ENCODE measurements around the gene TRUB1. TPM values are rescaled to one million over a fixed set of nuclear protein-coding genes. Genes with fewer than 3 reads are reported as not detected.
"Not testable (repeated sequence)": the region's sequence is repeated elsewhere in the genome, so short reads cannot be mapped to it uniquely, and the experiment has no call there.

The TRUB1 gene
- total RNA-seq, 1 experiment from 2014 or later, result 30.9 TPM

- Mint-ChIP-seq H3K27ac (ENCODE audit: unreplicated experiment) (no peak overlapping the region), H3K4me3 (ENCODE audit: low read depth, unreplicated experiment) (no peak overlapping the region), H3K9me3 (ENCODE audit: low read depth, unreplicated experiment) (peaks cover 9% of the 10 kb centered on the region), H3K4me1 (ENCODE audit: low read depth, unreplicated experiment) (no peaks in the 10 kb centered on the region), H3K36me3 (ENCODE audit: insufficient read depth, unreplicated experiment) (no peaks in the 10 kb centered on the region), H3K27me3 (ENCODE audit: unreplicated experiment) (no peaks in the 10 kb centered on the region)
- CTCF ChIA-PET, result no interaction called here
- no peak for DNase-seq
- TF ChIP-seq CTCF (IDR thresholded peaks at IDR 0.05; ENCODE audit: unreplicated experiment), result no peak
- BruUV-seq (replicated peaks), result no TSS peak
- intact Hi-C loops (cut with micrococcal nuclease; ENCODE audit: unreplicated experiment), result no loop called here
Observed at GRCh38 chr10:114931072-114931679, 6.8 kb upstream of the TRUB1 start.

GRCh38 chr10:114932225-114932624 lies 5.8 kb upstream of the TRUB1 start:
- H3K4me1 Mint-ChIP-seq (ENCODE audit: low read depth, unreplicated experiment), result no peaks in the 10 kb centered on the region
- intact Hi-C loops (cut with micrococcal nuclease; ENCODE audit: unreplicated experiment), result no loop called here
- TF ChIP-seq CTCF (IDR thresholded peaks at IDR 0.05; ENCODE audit: unreplicated experiment), result no peak
- no peak overlapping the region for H3K4me3 Mint-ChIP-seq (ENCODE audit: low read depth, unreplicated experiment)
- H3K36me3 Mint-ChIP-seq (ENCODE audit: insufficient read depth, unreplicated experiment), result no peaks in the 10 kb centered on the region
- no TSS peak for BruUV-seq (replicated peaks)
- CTCF ChIA-PET, result no interaction called here
- DNase-seq, result no peak
- H3K27me3 Mint-ChIP-seq (ENCODE audit: unreplicated experiment), result no peaks in the 10 kb centered on the region
- H3K9me3 Mint-ChIP-seq (ENCODE audit: low read depth, unreplicated experiment), result peaks cover 9% of the 10 kb centered on the region
- H3K27ac Mint-ChIP-seq (ENCODE audit: unreplicated experiment), result no peak overlapping the region

- H3K27me3 Mint-ChIP-seq (ENCODE audit: unreplicated experiment), result no peaks in the 10 kb centered on the region
- no peak overlapping the region for H3K27ac Mint-ChIP-seq (ENCODE audit: unreplicated experiment)
- no peak for DNase-seq
- no TSS peak for BruUV-seq (replicated peaks)
- TF ChIP-seq CTCF (IDR thresholded peaks at IDR 0.05; ENCODE audit: unreplicated experiment), result no peak
- H3K4me1 Mint-ChIP-seq (ENCODE audit: low read depth, unreplicated experiment), result no peaks in the 10 kb centered on the region
- H3K36me3 Mint-ChIP-seq (ENCODE audit: insufficient read depth, unreplicated experiment), result peaks cover under 1% of the 10 kb centered on the region
- no peak overlapping the region for H3K4me3 Mint-ChIP-seq (ENCODE audit: low read depth, unreplicated experiment)
- CTCF ChIA-PET, result no interaction called here
- peaks cover 9% of the 10 kb centered on the region for H3K9me3 Mint-ChIP-seq (ENCODE audit: low read depth, unreplicated experiment)
- intact Hi-C loops (cut with micrococcal nuclease; ENCODE audit: unreplicated experiment), result no loop called here
Observed at GRCh38 chr10:114932945-114933344, 5.0 kb upstream of the TRUB1 start.

- Mint-ChIP-seq H3K9me3 (ENCODE audit: low read depth, unreplicated experiment) (peaks cover 9% of the 10 kb centered on the region), H3K27ac (ENCODE audit: unreplicated experiment) (no peak overlapping the region), H3K27me3 (ENCODE audit: unreplicated experiment) (no peaks in the 10 kb centered on the region), H3K4me3 (ENCODE audit: low read depth, unreplicated experiment) (no peak overlapping the region), H3K36me3 (ENCODE audit: insufficient read depth, unreplicated experiment) (peaks cover 7% of the 10 kb centered on the region), H3K4me1 (ENCODE audit: low read depth, unreplicated experiment) (no peaks in the 10 kb centered on the region)
- CTCF ChIA-PET, result no interaction called here
- DNase-seq, result no peak
- TF ChIP-seq CTCF (IDR thresholded peaks at IDR 0.05; ENCODE audit: unreplicated experiment), result no peak
- no TSS peak for BruUV-seq (replicated peaks)
- intact Hi-C loops (cut with micrococcal nuclease; ENCODE audit: unreplicated experiment), result no loop called here
Observed at GRCh38 chr10:114933588-114933987, 4.4 kb upstream of the TRUB1 start.

- intact Hi-C loops (cut with micrococcal nuclease; ENCODE audit: unreplicated experiment), result not testable (repeated sequence)
Observed at GRCh38 chr10:114933995-114934394, 4.0 kb upstream of the TRUB1 start.

More at GRCh38 chr10:114933995-114934394, 4.0 kb upstream of the TRUB1 start:
- H3K36me3 Mint-ChIP-seq (ENCODE audit: insufficient read depth, unreplicated experiment); BruUV-seq (replicated peaks); H3K27ac Mint-ChIP-seq (ENCODE audit: unreplicated experiment); H3K4me1 Mint-ChIP-seq (ENCODE audit: low read depth, unreplicated experiment); DNase-seq; H3K4me3 Mint-ChIP-seq (ENCODE audit: low read depth, unreplicated experiment); CTCF ChIA-PET; H3K9me3 Mint-ChIP-seq (ENCODE audit: low read depth, unreplicated experiment); H3K27me3 Mint-ChIP-seq (ENCODE audit: unreplicated experiment): not testable (repeated sequence)
